Measurements from ENCODE around the gene EYA2. TPM values are rescaled to one million over a fixed set of nuclear protein-coding genes. Genes with fewer than 3 reads are reported as not detected.

The EYA2 gene
- total RNA-seq, 1 experiment from 2014 or later: 0.33 TPM

DNA sequence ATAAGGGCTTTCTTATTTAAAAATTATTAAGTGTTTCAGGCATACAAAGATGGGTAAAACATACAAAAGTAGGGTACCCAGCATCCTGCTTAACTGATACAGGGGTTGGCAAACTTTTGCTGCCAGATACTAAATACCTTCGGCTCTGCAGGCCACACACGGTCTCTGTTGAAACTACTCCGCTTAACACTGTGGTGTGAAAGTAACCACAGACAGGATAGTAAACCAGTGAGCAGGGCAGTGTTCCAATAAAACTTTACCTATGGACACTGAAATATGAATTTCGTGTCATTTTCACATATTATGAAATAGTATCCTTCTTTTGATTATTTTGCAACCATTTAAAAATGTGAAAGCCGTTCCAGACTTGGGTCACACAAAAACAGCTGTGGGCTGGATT is 92.4 kb downstream of the EYA2 start:
- intact Hi-C loops (cut with micrococcal nuclease): no loop called here
- TF ChIP-seq EZH2phosphoT487 (IDR thresholded peaks at IDR 0.05; ENCODE audit: borderline replicate concordance, low read length) (no peak), EZH2 (IDR thresholded peaks at IDR 0.05; ENCODE audit: low read length, unreplicated experiment) (no peak)
- TF ChIP-seq, protein P1, sequence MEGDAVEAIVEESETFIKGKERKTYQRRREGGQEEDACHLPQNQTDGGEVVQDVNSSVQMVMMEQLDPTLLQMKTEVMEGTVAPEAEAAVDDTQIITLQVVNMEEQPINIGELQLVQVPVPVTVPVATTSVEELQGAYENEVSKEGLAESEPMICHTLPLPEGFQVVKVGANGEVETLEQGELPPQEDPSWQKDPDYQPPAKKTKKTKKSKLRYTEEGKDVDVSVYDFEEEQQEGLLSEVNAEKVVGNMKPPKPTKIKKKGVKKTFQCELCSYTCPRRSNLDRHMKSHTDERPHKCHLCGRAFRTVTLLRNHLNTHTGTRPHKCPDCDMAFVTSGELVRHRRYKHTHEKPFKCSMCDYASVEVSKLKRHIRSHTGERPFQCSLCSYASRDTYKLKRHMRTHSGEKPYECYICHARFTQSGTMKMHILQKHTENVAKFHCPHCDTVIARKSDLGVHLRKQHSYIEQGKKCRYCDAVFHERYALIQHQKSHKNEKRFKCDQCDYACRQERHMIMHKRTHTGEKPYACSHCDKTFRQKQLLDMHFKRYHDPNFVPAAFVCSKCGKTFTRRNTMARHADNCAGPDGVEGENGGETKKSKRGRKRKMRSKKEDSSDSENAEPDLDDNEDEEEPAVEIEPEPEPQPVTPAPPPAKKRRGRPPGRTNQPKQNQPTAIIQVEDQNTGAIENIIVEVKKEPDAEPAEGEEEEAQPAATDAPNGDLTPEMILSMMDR (conservative IDR thresholded peaks at IDR 0.05; ENCODE audit: low read depth, low read length): no peak
- H3K9me3 ChIP-seq (ENCODE audit: low read length): no peaks in the 10 kb centered on the region
- ATAC-seq (no peak), DNase-seq (no peak)
- ChIA-PET POLR2A (ENCODE audit: unreplicated experiment) (no interaction called here), CTCF (no interaction called here)
- no peaks in the 10 kb centered on the region for H3K79me2 ChIP-seq (ENCODE audit: low read length)
- H3F3A ChIP-seq (ENCODE audit: low read length, unreplicated experiment): no peaks in the 10 kb centered on the region
- no peaks in the 10 kb centered on the region for H3K9me2 ChIP-seq (replicated peaks; ENCODE audit: low read length)
- no TSS peak for BruUV-seq (replicated peaks)
- H3K36me3 ChIP-seq (ENCODE audit: low read depth, low read length): no peaks in the 10 kb centered on the region
- no peak overlapping the region for H3K27ac ChIP-seq (ENCODE audit: low read length)
- H4K20me1 ChIP-seq (ENCODE audit: low read length): no peaks in the 10 kb centered on the region
- no peak overlapping the region for H3K9ac ChIP-seq (ENCODE audit: low read length)
- H3K4me3 ChIP-seq (ENCODE audit: low read length): no peak overlapping the region
- peaks cover 23% of the 10 kb centered on the region for H3K4me1 ChIP-seq (ENCODE audit: insufficient read depth, low read length)
- H3K4me2 ChIP-seq (ENCODE audit: low read length): no peak overlapping the region
- peaks cover 5% of the 10 kb centered on the region; the same call in 1 of the 2 replicates for H3K27me3 ChIP-seq (ENCODE audit: low read length)
- H2AFZ ChIP-seq (ENCODE audit: low read length): no peak overlapping the region

DNA sequence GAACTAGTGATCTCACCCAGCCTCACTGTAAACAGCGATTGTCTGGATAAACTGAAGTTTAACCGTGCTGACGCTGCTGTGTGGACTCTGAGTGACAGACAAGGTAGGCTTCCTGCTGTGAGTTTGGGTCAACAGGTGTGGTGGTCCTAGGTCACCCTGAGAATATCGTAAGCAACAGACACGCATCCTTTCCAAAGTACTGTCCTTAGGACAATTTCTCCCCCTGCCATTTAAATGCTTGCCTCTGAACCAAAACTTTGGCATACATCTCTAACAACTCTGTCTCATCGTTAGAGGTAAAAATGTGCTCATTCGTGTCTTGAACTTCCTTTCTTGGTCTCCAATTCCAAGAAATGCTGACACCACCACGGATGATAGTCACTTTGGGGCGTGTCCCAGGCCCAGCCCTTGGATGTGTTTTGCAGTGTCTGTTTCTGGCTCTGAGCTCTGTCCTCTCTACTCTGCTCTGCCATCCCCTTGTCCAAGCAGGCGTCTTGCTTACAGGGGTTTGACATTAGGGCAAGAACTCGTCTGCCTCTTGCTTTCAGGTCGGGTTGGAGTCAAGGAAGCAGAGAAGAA is 95.5 kb downstream of the EYA2 start:
- ChIA-PET CTCF (no interaction called here), POLR2A (ENCODE audit: unreplicated experiment) (no interaction called here)
- Histone ChIP-seq H3K36me3 (ENCODE audit: low read depth, low read length) (no peaks in the 10 kb centered on the region), H3K79me2 (ENCODE audit: low read length) (no peaks in the 10 kb centered on the region), H3K9ac (ENCODE audit: low read length) (no peak overlapping the region), H3K9me2 (replicated peaks; ENCODE audit: low read length) (no peaks in the 10 kb centered on the region), H4K20me1 (ENCODE audit: low read length) (no peaks in the 10 kb centered on the region), H3K4me2 (ENCODE audit: low read length) (peak overlapping the region; percentile 52), H3K27ac (ENCODE audit: low read length) (peak overlapping the region; percentile 18; the same call in 1 of the 2 replicates), H3K9me3 (ENCODE audit: low read length) (no peaks in the 10 kb centered on the region), H3K27me3 (ENCODE audit: low read length) (0 out of 2 replicates have a peak, but pooled peaks cover 4% of the 10 kb centered on the region), H3F3A (ENCODE audit: low read length, unreplicated experiment) (no peaks in the 10 kb centered on the region), H3K4me3 (ENCODE audit: low read length) (no peak overlapping the region), H2AFZ (ENCODE audit: low read length) (peak overlapping the region; percentile 34), H3K4me1 (ENCODE audit: insufficient read depth, low read length) (peaks cover 13% of the 10 kb centered on the region; the same call in 1 of the 2 replicates)
- DNase-seq (no peak), ATAC-seq (peak; percentile 33; the same call in 1 of the 2 replicates)
- intact Hi-C loops (cut with micrococcal nuclease): no loop called here
- no TSS peak for BruUV-seq (replicated peaks)
- TF ChIP-seq EZH2phosphoT487 (IDR thresholded peaks at IDR 0.05; ENCODE audit: borderline replicate concordance, low read length): no peak
- TF ChIP-seq, protein P1 (conservative IDR thresholded peaks at IDR 0.05; ENCODE audit: low read depth, low read length): no peak
- TF ChIP-seq EZH2 (IDR thresholded peaks at IDR 0.05; ENCODE audit: low read length, unreplicated experiment): no peak

DNA sequence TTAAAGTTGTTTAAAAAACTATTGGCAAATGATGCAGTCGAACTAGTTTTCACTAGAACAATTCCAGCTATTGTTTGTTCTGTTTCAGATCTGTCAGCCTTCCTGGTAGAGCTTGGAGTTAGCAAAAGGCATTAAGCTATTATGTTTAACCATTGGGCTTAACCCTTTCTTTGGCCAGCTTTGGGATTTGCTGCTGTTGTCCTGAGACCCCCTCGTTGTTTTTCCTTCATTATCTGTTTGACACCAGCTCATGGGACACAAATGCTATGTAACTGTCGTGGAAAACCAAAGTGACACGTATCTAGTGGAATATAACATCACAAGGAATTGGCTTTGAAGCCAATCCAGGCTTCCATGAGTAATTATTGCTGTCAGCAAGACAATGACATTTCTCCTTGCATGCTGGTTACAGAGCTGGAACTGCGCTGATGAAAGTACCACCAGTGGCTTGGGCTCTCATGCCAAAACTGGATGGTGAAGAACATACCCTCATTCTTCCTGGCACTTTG is 96.0 kb downstream of the EYA2 start:
- Histone ChIP-seq H2AFZ (ENCODE audit: low read length) (peak overlapping the region; percentile 34), H3K9ac (ENCODE audit: low read length) (no peak overlapping the region), H3K27ac (ENCODE audit: low read length) (no peak overlapping the region), H3K36me3 (ENCODE audit: low read depth, low read length) (no peaks in the 10 kb centered on the region), H3K79me2 (ENCODE audit: low read length) (no peaks in the 10 kb centered on the region), H3K4me2 (ENCODE audit: low read length) (peak overlapping the region; percentile 52; the same call in 1 of the 2 replicates), H3K9me3 (ENCODE audit: low read length) (no peaks in the 10 kb centered on the region), H3K27me3 (ENCODE audit: low read length) (peaks cover 9% of the 10 kb centered on the region), H3K4me1 (ENCODE audit: insufficient read depth, low read length) (peaks cover 13% of the 10 kb centered on the region; the same call in 1 of the 2 replicates), H4K20me1 (ENCODE audit: low read length) (no peaks in the 10 kb centered on the region), H3K4me3 (ENCODE audit: low read length) (no peak overlapping the region), H3K9me2 (replicated peaks; ENCODE audit: low read length) (no peaks in the 10 kb centered on the region), H3F3A (ENCODE audit: low read length, unreplicated experiment) (no peaks in the 10 kb centered on the region)
- CTCF ChIA-PET: no interaction called here
- ATAC-seq (peak; percentile 37; the same call in 1 of the 2 replicates), DNase-seq (peak; percentile 62)
- intact Hi-C loops (cut with micrococcal nuclease): no loop called here
- TF ChIP-seq EZH2 (IDR thresholded peaks at IDR 0.05; ENCODE audit: low read length, unreplicated experiment) (no peak), EZH2phosphoT487 (IDR thresholded peaks at IDR 0.05; ENCODE audit: borderline replicate concordance, low read length) (no peak)
- TF ChIP-seq, protein P1 (conservative IDR thresholded peaks at IDR 0.05; ENCODE audit: low read depth, low read length): no peak
- POLR2A ChIA-PET (ENCODE audit: unreplicated experiment): no interaction called here
- no TSS peak for BruUV-seq (replicated peaks)
